ENCODE measurements around the gene C22orf39. TPM values are rescaled to one million over a fixed set of nuclear protein-coding genes. Genes with fewer than 3 reads are reported as not detected.

Gene C22orf39
- total RNA-seq, 2 experiments from 2014 or later, result 33.3 to 34.0 TPM

DNA sequence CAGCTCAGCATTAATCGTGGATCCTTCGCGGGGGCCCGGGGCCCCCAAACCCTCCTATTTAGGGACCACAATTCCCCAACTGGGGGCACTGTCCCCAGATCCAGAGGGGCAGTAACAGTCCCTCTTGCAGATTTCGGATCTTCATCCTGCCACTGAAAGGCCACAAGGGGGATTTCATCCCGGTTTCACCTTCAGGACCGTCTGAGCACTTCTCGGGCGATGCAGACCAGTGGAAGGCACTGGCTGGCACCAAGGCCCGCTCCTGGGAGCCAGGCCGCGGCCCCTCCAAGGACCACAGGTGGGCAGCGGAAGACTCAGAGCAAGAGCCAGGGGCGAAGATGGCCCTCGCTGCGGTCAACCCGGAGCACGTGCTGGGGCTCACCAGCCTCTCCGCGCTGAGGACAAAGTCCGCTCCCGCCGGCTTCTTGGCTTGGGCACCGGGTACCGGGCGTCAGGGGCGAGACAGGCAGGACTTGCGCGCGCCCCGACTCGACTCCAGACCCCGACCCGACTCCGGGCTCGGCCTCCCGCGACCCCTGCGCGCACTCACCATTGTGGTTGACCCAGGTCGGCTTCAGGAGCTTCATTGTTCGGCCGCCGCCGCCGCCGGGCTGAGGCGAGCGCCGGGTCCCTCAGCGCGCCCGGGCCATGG lies 16.5 kb downstream of the C22orf39 start:
- ChIA-PET POLR2A (interaction anchor here (1.0 to 1.4 kb wide), 2 partner anchors 10 to 16 kb away, joined by 3 to 5 read pairs; partner anchors contain the start of gene C22orf39), CTCF (interaction anchor here (0.6 to 1.5 kb wide), 2 partner anchors 8 to 20 kb away, joined by 5 to 6 read pairs; no protein-coding TSS in a partner anchor)
- DNase-seq, result peak; percentile 24
- Mint-ChIP-seq H3K27ac (peak overlapping the region; percentile 89), H3K36me3 (ENCODE audit: low read depth) (peaks cover 47% of the 10 kb centered on the region), H3K27me3 (no peaks in the 10 kb centered on the region), H3K9me3 (no peaks in the 10 kb centered on the region), H3K4me1 (peaks cover 47% of the 10 kb centered on the region), H3K4me3 (peak overlapping the region; percentile 81)

DNA sequence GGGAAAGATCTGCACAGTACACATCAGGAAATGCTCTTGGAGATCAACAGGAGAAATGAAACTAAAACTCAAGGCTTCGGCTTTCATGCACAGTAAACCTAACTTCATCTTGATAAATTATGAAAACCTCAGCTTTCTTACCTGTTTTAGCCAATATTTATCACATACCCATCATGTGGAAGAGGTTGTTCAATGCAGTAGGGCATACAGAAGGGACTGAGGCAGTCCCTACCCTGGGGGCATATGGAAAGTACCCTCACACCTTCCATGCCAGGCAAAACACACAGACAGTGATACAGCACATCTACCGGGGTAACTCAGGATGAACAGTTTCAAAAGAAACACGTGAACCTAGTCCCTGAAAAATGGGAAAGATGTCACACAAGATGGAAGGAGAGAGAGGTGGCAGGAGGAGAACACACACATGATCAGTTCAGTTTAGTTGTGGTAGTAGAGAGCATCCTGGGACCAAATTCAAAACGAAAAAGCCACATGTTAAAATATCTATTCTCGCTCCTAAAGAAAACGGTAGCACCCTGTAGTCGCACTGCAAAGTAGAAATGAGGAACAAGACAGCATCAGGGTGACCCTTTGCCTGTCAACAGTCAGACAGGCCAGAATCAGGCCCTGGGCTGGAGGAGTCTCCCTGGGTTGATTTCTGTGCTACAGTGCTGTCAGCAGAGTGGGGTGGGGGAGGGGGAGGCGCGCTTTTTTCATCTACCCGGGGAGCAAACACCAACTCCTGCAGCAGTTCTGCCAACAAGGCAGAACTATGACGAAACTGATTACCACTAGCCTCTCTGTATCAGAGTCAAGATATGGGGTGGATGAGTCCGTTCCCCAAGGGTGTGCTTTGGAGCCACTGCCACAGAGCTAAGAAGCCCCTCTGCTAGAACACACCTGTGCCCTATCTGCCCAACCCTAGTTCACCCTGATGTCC lies 17.3 kb downstream of the C22orf39 start:
- Mint-ChIP-seq H3K36me3 (ENCODE audit: low read depth) (peaks cover 44% of the 10 kb centered on the region), H3K27ac (peak overlapping the region; percentile 89), H3K4me1 (peaks cover 48% of the 10 kb centered on the region), H3K9me3 (no peaks in the 10 kb centered on the region), H3K4me3 (peak overlapping the region; percentile 81), H3K27me3 (no peaks in the 10 kb centered on the region)
- DNase-seq, result peak; percentile 67
- ChIA-PET CTCF (no interaction called here), POLR2A (no interaction called here)

DNA sequence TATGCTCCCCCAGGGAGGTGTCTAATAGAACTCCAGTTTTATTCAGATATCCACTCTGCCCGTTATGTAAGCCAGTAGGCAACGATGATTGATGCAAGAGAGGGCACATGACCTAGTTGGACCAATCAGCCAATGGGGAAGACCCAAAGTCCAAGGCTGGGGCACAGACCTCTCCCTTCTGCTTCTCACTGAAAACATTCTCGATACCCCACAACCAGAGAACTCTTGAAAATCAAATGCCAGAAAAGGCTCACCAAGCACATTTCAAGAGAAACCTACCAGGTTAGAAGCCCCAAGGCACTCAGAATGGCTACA lies 23.4 kb downstream of the C22orf39 start:
- Mint-ChIP-seq H3K27ac (no peak overlapping the region), H3K9me3 (no peaks in the 10 kb centered on the region), H3K4me1 (peaks cover 87% of the 10 kb centered on the region), H3K27me3 (no peaks in the 10 kb centered on the region), H3K4me3 (no peak overlapping the region), H3K36me3 (ENCODE audit: low read depth) (peaks cover 40% of the 10 kb centered on the region)
- DNase-seq, result no peak
- CTCF ChIA-PET, result no interaction called here
- POLR2A ChIA-PET, result no interaction called here

GRCh38 chr22:19422440-19423301 lies 24.8 kb downstream of the C22orf39 start:
- Mint-ChIP-seq H3K9me3 (no peaks in the 10 kb centered on the region), H3K4me3 (no peak overlapping the region), H3K27ac (peak overlapping the region; percentile 83), H3K4me1 (peaks cover 86% of the 10 kb centered on the region), H3K27me3 (no peaks in the 10 kb centered on the region), H3K36me3 (ENCODE audit: low read depth) (peaks cover 31% of the 10 kb centered on the region)
- POLR2A ChIA-PET, result interaction anchor here (0.6 to 0.7 kb wide), 2 partner anchors 19 to 424 kb away, joined by 3 read pairs; no protein-coding TSS in a partner anchor
- no peak for DNase-seq
- CTCF ChIA-PET, result interaction anchor here (0.6 to 1.3 kb wide), 3 partner anchors 9 to 11 kb away, joined by 3 read pairs; partner anchors contain the start of gene HIRA

- no peak for DNase-seq
- H3K27ac Mint-ChIP-seq, result peak overlapping the region; percentile 96
- no peaks in the 10 kb centered on the region for H3K9me3 Mint-ChIP-seq
- H3K36me3 Mint-ChIP-seq (ENCODE audit: low read depth), result peaks cover 19% of the 10 kb centered on the region
- H3K27me3 Mint-ChIP-seq, result no peaks in the 10 kb centered on the region
- CTCF ChIA-PET, result interaction anchor here (0.6 to 1.0 kb wide), 3 partner anchors 22 to 476 kb away, joined by 3 read pairs; no protein-coding TSS in a partner anchor
- peaks cover 77% of the 10 kb centered on the region for H3K4me1 Mint-ChIP-seq
- H3K4me3 Mint-ChIP-seq, result peak overlapping the region; percentile 3
- POLR2A ChIA-PET, result interaction anchor here (1.1 kb wide), 1 partner anchor 12 kb away, joined by 3 read pairs; the partner anchor contains the start of genes HIRA and MRPL40
Measured at GRCh38 chr22:19420321-19420720, 27.2 kb downstream of the C22orf39 start.

DNA sequence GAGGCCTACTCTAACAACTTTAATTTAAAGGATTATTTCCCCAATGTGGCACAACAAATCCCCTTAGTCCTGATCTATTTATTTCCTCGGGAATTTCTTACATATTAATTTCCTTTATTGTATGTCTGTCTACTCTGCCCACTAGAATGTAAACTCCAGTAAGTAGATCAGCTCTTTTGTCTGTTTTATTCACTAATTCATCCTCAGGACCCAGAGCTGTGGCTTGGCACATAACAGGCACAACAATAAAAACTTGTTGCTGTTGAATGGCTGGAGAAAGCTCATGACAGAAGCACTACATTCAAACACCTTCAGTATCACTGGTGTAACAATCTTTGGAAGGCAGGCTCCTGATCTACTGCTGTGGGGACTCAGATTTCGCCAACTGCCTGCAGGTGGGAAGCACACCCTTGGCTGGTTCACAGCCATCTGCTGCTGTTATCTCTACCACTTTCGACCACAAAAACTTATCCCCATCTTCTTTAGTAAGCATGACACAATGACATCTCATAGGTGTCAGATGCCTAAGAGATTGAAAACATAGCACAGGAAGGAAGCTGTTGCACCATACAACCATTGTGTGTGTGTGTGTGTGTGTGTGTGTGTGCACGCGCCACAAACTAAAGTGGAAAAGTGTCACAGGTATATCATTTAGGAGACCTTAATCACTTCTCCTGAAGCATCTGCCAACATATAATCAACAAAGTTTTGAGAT lies 27.9 kb downstream of the C22orf39 start:
- peak overlapping the region; percentile 96 for H3K27ac Mint-ChIP-seq
- peaks cover 19% of the 10 kb centered on the region for H3K36me3 Mint-ChIP-seq (ENCODE audit: low read depth)
- peak overlapping the region; percentile 51 for H3K4me3 Mint-ChIP-seq
- H3K4me1 Mint-ChIP-seq, result peaks cover 70% of the 10 kb centered on the region
- H3K27me3 Mint-ChIP-seq, result no peaks in the 10 kb centered on the region
- H3K9me3 Mint-ChIP-seq, result no peaks in the 10 kb centered on the region
- peak; percentile 59 for DNase-seq
- POLR2A ChIA-PET, result interaction anchor here (0.5 kb wide), 1 partner anchor 21 kb away, joined by 3 read pairs; no protein-coding TSS in a partner anchor
- CTCF ChIA-PET, result interaction anchor here (0.6 to 1.0 kb wide), 3 partner anchors 20 to 26 kb away, joined by 3 read pairs; no protein-coding TSS in a partner anchor

GRCh38 chr22:19419086-19419463 lies 28.4 kb downstream of the C22orf39 start:
- POLR2A ChIA-PET, result no interaction called here
- H3K27me3 Mint-ChIP-seq, result no peaks in the 10 kb centered on the region
- CTCF ChIA-PET, result interaction anchor here (0.6 kb wide), 1 partner anchor 20 kb away, joined by 3 read pairs; no protein-coding TSS in a partner anchor
- no peak for DNase-seq
- H3K9me3 Mint-ChIP-seq, result no peaks in the 10 kb centered on the region
- peak overlapping the region; percentile 96 for H3K27ac Mint-ChIP-seq
- no peak overlapping the region for H3K4me3 Mint-ChIP-seq
- peaks cover 19% of the 10 kb centered on the region for H3K36me3 Mint-ChIP-seq (ENCODE audit: low read depth)
- peaks cover 66% of the 10 kb centered on the region for H3K4me1 Mint-ChIP-seq

- Mint-ChIP-seq H3K4me1 (peaks cover 22% of the 10 kb centered on the region), H3K4me3 (no peak overlapping the region), H3K36me3 (ENCODE audit: low read depth) (peaks cover 28% of the 10 kb centered on the region), H3K9me3 (no peaks in the 10 kb centered on the region), H3K27me3 (no peaks in the 10 kb centered on the region), H3K27ac (peak overlapping the region; percentile 68)
- ChIA-PET POLR2A (no interaction called here), CTCF (no interaction called here)
- no peak for DNase-seq
Measured at GRCh38 chr22:19412923-19413322, 34.6 kb downstream of the C22orf39 start.

DNA sequence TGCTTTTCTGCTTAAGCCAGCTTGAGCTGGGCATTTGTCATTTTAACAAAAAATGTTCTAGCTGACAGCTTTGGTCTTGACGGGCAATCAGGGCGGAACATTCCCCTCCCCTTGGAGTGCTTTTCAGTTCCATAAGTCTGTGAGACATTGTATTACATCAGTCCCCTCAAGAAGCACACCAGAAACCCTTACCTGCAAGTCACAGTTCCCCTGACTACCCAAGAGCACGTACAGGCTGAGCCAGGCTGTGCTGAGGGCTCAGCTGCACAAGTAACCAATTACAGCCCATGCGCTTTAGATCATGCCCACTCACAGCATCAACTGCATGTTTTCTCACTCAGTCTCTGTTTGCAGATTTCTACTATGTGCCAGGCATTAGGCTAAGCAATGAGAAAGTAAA lies 35.0 kb downstream of the C22orf39 start:
- POLR2A ChIA-PET, result interaction anchor here (0.5 kb wide), 1 partner anchor 9 kb away, joined by 3 read pairs; no protein-coding TSS in a partner anchor
- no peak for DNase-seq
- no peaks in the 10 kb centered on the region for H3K27me3 Mint-ChIP-seq
- H3K27ac Mint-ChIP-seq, result no peak overlapping the region
- H3K36me3 Mint-ChIP-seq (ENCODE audit: low read depth), result peaks cover 27% of the 10 kb centered on the region
- no peaks in the 10 kb centered on the region for H3K9me3 Mint-ChIP-seq
- CTCF ChIA-PET, result no interaction called here
- no peak overlapping the region for H3K4me3 Mint-ChIP-seq
- H3K4me1 Mint-ChIP-seq, result peaks cover 20% of the 10 kb centered on the region

- Mint-ChIP-seq H3K9me3 (no peaks in the 10 kb centered on the region), H3K27ac (no peak overlapping the region), H3K4me1 (peaks cover 20% of the 10 kb centered on the region), H3K27me3 (no peaks in the 10 kb centered on the region), H3K36me3 (ENCODE audit: low read depth) (peaks cover 31% of the 10 kb centered on the region), H3K4me3 (no peak overlapping the region)
- DNase-seq, result no peak
- ChIA-PET POLR2A (no interaction called here), CTCF (interaction anchor here (1.6 kb wide), 1 partner anchor 9 kb away, joined by 3 read pairs; no protein-coding TSS in a partner anchor)
Measured at GRCh38 chr22:19411690-19412045, 35.8 kb downstream of the C22orf39 start.

GRCh38 chr22:19410941-19411689 lies 36.4 kb downstream of the C22orf39 start:
- Mint-ChIP-seq H3K27ac (no peak overlapping the region), H3K36me3 (ENCODE audit: low read depth) (peaks cover 33% of the 10 kb centered on the region), H3K4me1 (peaks cover 17% of the 10 kb centered on the region), H3K9me3 (no peaks in the 10 kb centered on the region), H3K27me3 (no peaks in the 10 kb centered on the region), H3K4me3 (no peak overlapping the region)
- ChIA-PET CTCF (interaction anchor here (1.6 kb wide), 1 partner anchor 8 kb away, joined by 3 read pairs; no protein-coding TSS in a partner anchor), POLR2A (no interaction called here)
- DNase-seq, result no peak
